ENCODE data around the gene TFPI. TPM values are rescaled to one million over a fixed set of nuclear protein-coding genes. Genes with fewer than 3 reads are reported as not detected.

TFPI gene
- total and polyA plus RNA-seq, 2 donors: 16.1 to 33.4 TPM

Other genes with a start within 250 kb of the TFPI start
- gene CALCRL, start 106.2 kb downstream of the TFPI start, total RNA-seq: 16.6 TPM
- 4.7 TPM for gene CALCRL, start 106.2 kb downstream of the TFPI start, polyA plus RNA-seq